ENCODE data around the gene CFAP210. TPM values are rescaled to one million over a fixed set of nuclear protein-coding genes. Genes with fewer than 3 reads are reported as not detected.

Gene CFAP210
- polyA plus RNA-seq, 3 donors: not detected

GRCh38 chr2:169662744-169663143 is 31.5 kb downstream of the CFAP210 start:
- intact Hi-C loops (cut with micrococcal nuclease): no loop called here
- Histone ChIP-seq H2AFZ (ENCODE audit: insufficient read depth, low read depth, low read length, poor library complexity, severe bottlenecking) (no peak overlapping the region), H3K4me1 (ENCODE audit: control insufficient read depth in 1 of 2, insufficient read depth in 2 of 2, low read length in 2 of 2) (peaks cover 0 to 4% of the 10 kb centered on the region in 2 donors), H4K20me1 (ENCODE audit: insufficient read depth, low read length) (no peaks in the 10 kb centered on the region), H3K4me2 (replicated peaks; ENCODE audit: extremely low read depth, low read length, poor library complexity, severe bottlenecking) (no peak overlapping the region), H3K9me3 (replicated peaks in 1 of 2; ENCODE audit: control insufficient read depth in 1 of 2, insufficient read depth in 1 of 2, low read length in 2 of 2) (no peaks in the 10 kb centered on the region), H3K27me3 (ENCODE audit: control insufficient read depth in 2 of 2, insufficient read depth in 2 of 2, low read length in 2 of 2) (no peaks in the 10 kb centered on the region), H3K4me3 (replicated peaks in 1 of 3; ENCODE audit: low read depth in 2 of 3, low read length in 3 of 3) (no peak overlapping the region), H3K79me2 (ENCODE audit: insufficient read depth, low read length) (no peaks in the 10 kb centered on the region), H3K9ac (ENCODE audit: insufficient read depth, low read length, poor library complexity, severe bottlenecking) (no peak overlapping the region), H3K27ac (ENCODE audit: low read depth in 1 of 2, low read length in 2 of 2) (no peak overlapping the region), H3K36me3 (replicated peaks in 1 of 2; ENCODE audit: control insufficient read depth in 1 of 2, insufficient read depth in 2 of 2, low read length in 2 of 2) (no peaks in the 10 kb centered on the region)
- 100% methylated on average over 1 of the region's 1 CpG for WGBS (ENCODE audit: insufficient coverage)
- Mint-ChIP-seq H3K9me3 (peaks cover 0 to 3% (median 0%) of the 10 kb centered on the region in 7 donors), H3K4me1 (peaks cover 13% of the 10 kb centered on the region), H3K4me3 (no peak overlapping the region), H3K36me3 (no peaks in the 10 kb centered on the region), H3K27me3 (ENCODE audit: low read depth in 3 of 3) (peaks cover 0 to 3% (median 2%) of the 10 kb centered on the region in 3 donors), H3K27ac (no peak overlapping the region)
- TF ChIP-seq CTCF (IDR thresholded peaks at IDR 0.05): no peak
- no peak for DNase-seq

- H3K27me3 Mint-ChIP-seq (ENCODE audit: low read depth in 3 of 3): peaks cover under 1 to 6% (median 2%) of the 10 kb centered on the region in 3 donors
- Histone ChIP-seq H3K4me3 (replicated peaks in 1 of 3; ENCODE audit: low read depth in 2 of 3, low read length in 3 of 3) (no peak overlapping the region), H3K36me3 (replicated peaks in 1 of 2; ENCODE audit: control insufficient read depth in 1 of 2, insufficient read depth in 2 of 2, low read length in 2 of 2) (no peaks in the 10 kb centered on the region), H3K79me2 (ENCODE audit: insufficient read depth, low read length) (no peaks in the 10 kb centered on the region), H3K4me2 (replicated peaks; ENCODE audit: extremely low read depth, low read length, poor library complexity, severe bottlenecking) (no peak overlapping the region), H2AFZ (ENCODE audit: insufficient read depth, low read depth, low read length, poor library complexity, severe bottlenecking) (no peak overlapping the region), H3K27me3 (ENCODE audit: control insufficient read depth in 2 of 2, insufficient read depth in 2 of 2, low read length in 2 of 2) (no peaks in the 10 kb centered on the region), H3K27ac (ENCODE audit: low read depth in 1 of 2, low read length in 2 of 2) (no peak overlapping the region), H4K20me1 (ENCODE audit: insufficient read depth, low read length) (no peaks in the 10 kb centered on the region), H3K9me3 (replicated peaks in 1 of 2; ENCODE audit: control insufficient read depth in 1 of 2, insufficient read depth in 1 of 2, low read length in 2 of 2) (no peaks in the 10 kb centered on the region), H3K4me1 (ENCODE audit: control insufficient read depth in 1 of 2, insufficient read depth in 2 of 2, low read length in 2 of 2) (peaks cover 0 to 4% of the 10 kb centered on the region in 2 donors), H3K9ac (ENCODE audit: insufficient read depth, low read length, poor library complexity, severe bottlenecking) (no peak overlapping the region)
- H3K4me1 Mint-ChIP-seq: peaks cover 13% of the 10 kb centered on the region
- no peak overlapping the region for H3K27ac Mint-ChIP-seq
- 83% methylated on average over 3 of the region's 3 CpGs for WGBS (ENCODE audit: insufficient coverage)
- H3K36me3 Mint-ChIP-seq: no peaks in the 10 kb centered on the region
- no peak for TF ChIP-seq CTCF (IDR thresholded peaks at IDR 0.05)
- intact Hi-C loops (cut with micrococcal nuclease): no loop called here
- H3K4me3 Mint-ChIP-seq: no peak overlapping the region
- DNase-seq: no peak
- H3K9me3 Mint-ChIP-seq: no peaks in the 10 kb centered on the region
Measured at GRCh38 chr2:169661265-169661664, 32.9 kb downstream of the CFAP210 start.

Data from CD14-positive monocyte (primary cell).